IPS-20b (cell line): ENCODE measurements around the gene SCARF2.
"Not testable (repeated sequence)": the region's sequence is repeated elsewhere in the genome, so short reads cannot be mapped to it uniquely, and the experiment has no call there.

Experiments
- H3K27ac ChIP-seq: one replicate; pipeline ENCODE4 v1.5.1; 2013; ENCODE audit warnings: low read length
- H3K27me3 ChIP-seq: 2 replicates; pipeline ENCODE4 v1.6.1; 2013; ENCODE audit warnings: mild to moderate bottlenecking, low read length, inconsistent platforms; ENCODE audit not compliant: insufficient read depth
- H3K36me3 ChIP-seq: 2 replicates; pipeline ENCODE4 v1.6.1; 2013; ENCODE audit warnings: low read depth, mild to moderate bottlenecking, inconsistent platforms, low read length, moderate library complexity; ENCODE audit not compliant: insufficient read depth
- H3K4me1 ChIP-seq: 2 replicates; pipeline ENCODE4 v1.6.1; 2013; ENCODE audit warnings: mild to moderate bottlenecking, control low read depth, inconsistent platforms, low read length, moderate library complexity; ENCODE audit not compliant: insufficient read depth
- H3K4me3 ChIP-seq: 2 replicates; pipeline ENCODE4 v1.5.1; 2013; ENCODE audit warnings: mild to moderate bottlenecking, low read length, inconsistent platforms
- H3K9ac ChIP-seq: 2 replicates; pipeline ENCODE4 v1.6.1; 2013; ENCODE audit warnings: low read depth, mild to moderate bottlenecking, inconsistent platforms, low read length, moderate library complexity
- H3K9me3 ChIP-seq: 2 replicates; pipeline ENCODE4 v1.6.1; 2013; ENCODE audit warnings: mild to moderate bottlenecking, low read depth, low read length, inconsistent platforms; ENCODE audit not compliant: insufficient read depth

SCARF2 gene

DNA sequence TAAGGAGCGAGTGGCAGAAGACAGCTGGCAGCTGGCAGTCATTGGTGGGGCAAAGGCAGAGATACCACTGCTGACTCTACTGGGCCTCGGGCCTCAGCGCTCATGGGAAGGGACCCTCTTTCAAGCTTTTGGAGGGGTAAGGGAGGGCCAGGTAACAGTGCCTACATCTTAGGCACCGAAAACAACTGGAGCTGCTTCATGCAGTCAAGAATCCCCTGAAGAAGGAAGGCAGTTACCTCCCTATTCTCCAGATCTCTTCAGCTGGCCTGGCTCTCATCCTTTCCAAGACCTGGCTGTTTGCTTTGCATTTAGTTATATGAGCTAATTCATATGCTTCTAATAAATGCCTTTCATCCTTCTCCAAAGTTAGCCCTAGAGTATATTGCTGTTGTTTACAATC is 59.5 kb downstream of the SCARF2 start:
- Histone ChIP-seq H3K9me3 (no peaks in the 10 kb centered on the region), H3K4me1 (peaks cover 4% of the 10 kb centered on the region; the same call in 1 of the 2 replicates), H3K9ac (no peak overlapping the region), H3K36me3 (no peaks in the 10 kb centered on the region), H3K27me3 (peaks cover 9% of the 10 kb centered on the region), H3K27ac (no peak overlapping the region), H3K4me3 (no peak overlapping the region)

GRCh38 chr22:20376983-20377382 is 60.6 kb downstream of the SCARF2 start:
- not testable (repeated sequence) for H3K4me1 ChIP-seq, H3K9ac ChIP-seq, H3K27ac ChIP-seq, H3K4me3 ChIP-seq, H3K36me3 ChIP-seq, H3K9me3 ChIP-seq
- H3K27me3 ChIP-seq = peaks cover 11% of the 10 kb centered on the region

DNA sequence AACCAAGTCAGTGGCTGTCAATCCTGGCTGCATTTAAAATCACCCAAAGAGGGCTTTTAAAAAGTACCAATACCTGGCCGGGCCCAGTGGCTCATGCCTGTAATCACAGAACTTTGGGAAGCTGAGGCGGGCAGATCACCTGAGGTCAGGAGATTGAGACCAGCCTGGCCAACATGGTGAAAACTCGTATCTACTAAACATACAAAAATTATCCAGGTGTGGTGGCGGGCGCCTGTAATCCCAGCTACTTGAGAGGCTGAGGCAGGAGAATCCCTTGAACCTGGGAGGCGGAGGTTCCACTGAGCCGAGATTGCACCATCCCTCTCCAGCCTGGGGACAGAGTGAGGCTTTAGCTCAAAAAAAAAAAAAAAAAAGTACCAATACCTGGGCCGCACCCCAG is 61.3 kb downstream of the SCARF2 start:
- H3K9me3 ChIP-seq, H3K4me1 ChIP-seq, H3K36me3 ChIP-seq, H3K9ac ChIP-seq, H3K4me3 ChIP-seq, H3K27ac ChIP-seq: not testable (repeated sequence)
- H3K27me3 ChIP-seq = peaks cover 11% of the 10 kb centered on the region
